ENCODE data around the gene TTF1. TPM values are rescaled to one million over a fixed set of nuclear protein-coding genes. Genes with fewer than 3 reads are reported as not detected.

Gene TTF1
- total RNA-seq, 1 experiment from 2014 or later = 26.9 TPM

GRCh38 chr9:132341177-132341840, 65.3 kb downstream of the TTF1 start:
- no peak for TF ChIP-seq CTCF (conservative IDR thresholded peaks at IDR 0.05)
- no peaks in the 10 kb centered on the region for H3K27me3 Mint-ChIP-seq (ENCODE audit: low read depth)
- no peak overlapping the region for H4K5ac ChIP-seq (ENCODE audit: insufficient read length, low read depth, low read length)
- no peak overlapping the region for H3K27ac ChIP-seq (ENCODE audit: insufficient read length, low read depth, low read length)
- no peaks in the 10 kb centered on the region for H3K9me3 Mint-ChIP-seq
- no peak overlapping the region for H2BK5ac ChIP-seq (ENCODE audit: insufficient read length, low read length)
- H3K23me2 ChIP-seq (ENCODE audit: insufficient read length, low read depth, low read length, poor library complexity, severe bottlenecking) = no peaks in the 10 kb centered on the region
- no peak overlapping the region for H3K23ac ChIP-seq (ENCODE audit: insufficient read length, low read depth, low read length)
- H2AK5ac ChIP-seq (ENCODE audit: insufficient read length, low read length) = no peak overlapping the region
- H2AFZ ChIP-seq (ENCODE audit: low read length) = no peak overlapping the region
- H3K36me3 Mint-ChIP-seq (ENCODE audit: insufficient read depth in 1 of 3, low read depth in 3 of 3) = peaks cover 42 to 92% (median 84%) of the 10 kb centered on the region in 3 experiments; a peak in 6 of 7 replicates
- H4K8ac ChIP-seq (replicated peaks; ENCODE audit: insufficient read length, low read depth, low read length) = no peak overlapping the region
- no peaks in the 10 kb centered on the region for H3K4me1 ChIP-seq (ENCODE audit: insufficient read depth, low read length)
- no peaks in the 10 kb centered on the region for H3K4me1 Mint-ChIP-seq
- no peak overlapping the region for H2BK15ac ChIP-seq (ENCODE audit: low read depth, low read length)
- no peak overlapping the region for H4K91ac ChIP-seq (ENCODE audit: insufficient read length, low read depth, low read length)
- H2BK12ac ChIP-seq (ENCODE audit: insufficient read length, low read depth, low read length) = no peak overlapping the region
- H3T11ph ChIP-seq (ENCODE audit: low read length) = no peak overlapping the region
- H2BK20ac ChIP-seq (ENCODE audit: low read depth, low read length, poor library complexity, severe bottlenecking) = no peak overlapping the region
- H3K79me2 ChIP-seq (ENCODE audit: insufficient read depth, low read length) = no peaks in the 10 kb centered on the region
- H3K4me2 ChIP-seq (ENCODE audit: insufficient read depth, insufficient read length, low read length) = no peak overlapping the region
- H4K20me1 ChIP-seq (ENCODE audit: control insufficient read depth, insufficient read depth, insufficient read length) = no peaks in the 10 kb centered on the region
- no peak overlapping the region for H3K18ac ChIP-seq (ENCODE audit: insufficient read length, low read depth, low read length)
- no peak overlapping the region for H3K9ac ChIP-seq (ENCODE audit: extremely low read depth, insufficient read length, low read length)
- no peak overlapping the region for H3K56ac ChIP-seq (ENCODE audit: insufficient read length, low read depth, low read length)
- no peak overlapping the region for H3K14ac ChIP-seq (ENCODE audit: insufficient read depth, low read length)
- DNase-seq = no peak
- H2BK120ac ChIP-seq (ENCODE audit: low read depth, low read length, poor library complexity, severe bottlenecking) = no peak overlapping the region
- H3K9me3 ChIP-seq (ENCODE audit: control insufficient read depth, low read depth, low read length) = no peaks in the 10 kb centered on the region
- no peak overlapping the region for H3K4ac ChIP-seq (ENCODE audit: low read depth, low read length)
- H3K27me3 ChIP-seq (ENCODE audit: insufficient read depth, low read length) = no peaks in the 10 kb centered on the region
- H3K79me1 ChIP-seq (ENCODE audit: insufficient read depth, low read depth, low read length, poor library complexity, severe bottlenecking) = no peaks in the 10 kb centered on the region
- H3K27ac Mint-ChIP-seq = no peak overlapping the region
- H3K4me3 Mint-ChIP-seq = no peak overlapping the region
- WGBS (ENCODE audit: extremely low coverage, insufficient read length, low lambda C conversion rate) = no CpG with 5 or more reads among the region's 9 CpGs
